GM21447 (cell line): ENCODE results near the gene CABP4.

ENCODE experiments used
- ATAC-seq: cut with Tn5 transposase; IDR thresholded peaks from one replicate; pipeline ENCODE4 v1.9.1; 2021; ENCODE audit not compliant: unreplicated experiment

Gene CABP4

DNA sequence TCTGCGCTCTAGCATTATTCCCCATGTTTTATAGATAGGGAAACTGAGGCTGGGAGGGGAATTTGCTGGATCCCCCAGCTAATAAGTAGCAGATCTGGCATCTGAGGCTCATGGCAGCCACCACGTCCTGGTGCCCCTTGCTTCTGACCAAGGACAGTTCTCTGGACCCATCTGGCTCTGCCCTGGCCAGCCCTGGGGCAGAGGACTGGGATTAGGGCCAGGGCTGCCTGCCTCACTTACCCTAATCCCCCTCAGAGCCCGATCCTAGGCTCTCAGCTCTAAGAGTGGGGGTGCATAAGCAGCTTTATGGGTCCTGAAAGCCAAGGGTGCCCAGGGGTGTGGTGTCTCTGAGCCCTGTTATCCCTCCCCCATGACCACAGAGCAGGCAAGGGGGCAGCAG lies at the start of gene CABP4:
Gene CABP4 (plus strand): TSS at position 301 of the 400 bp plus-strand sequence. CDS start 70 bp downstream, at position 371.
- ATAC-seq: no peak

GRCh38 chr11:67405688-67406339 lies 49.3 kb upstream of the CABP4 start:
- ATAC-seq: no peak

DNA sequence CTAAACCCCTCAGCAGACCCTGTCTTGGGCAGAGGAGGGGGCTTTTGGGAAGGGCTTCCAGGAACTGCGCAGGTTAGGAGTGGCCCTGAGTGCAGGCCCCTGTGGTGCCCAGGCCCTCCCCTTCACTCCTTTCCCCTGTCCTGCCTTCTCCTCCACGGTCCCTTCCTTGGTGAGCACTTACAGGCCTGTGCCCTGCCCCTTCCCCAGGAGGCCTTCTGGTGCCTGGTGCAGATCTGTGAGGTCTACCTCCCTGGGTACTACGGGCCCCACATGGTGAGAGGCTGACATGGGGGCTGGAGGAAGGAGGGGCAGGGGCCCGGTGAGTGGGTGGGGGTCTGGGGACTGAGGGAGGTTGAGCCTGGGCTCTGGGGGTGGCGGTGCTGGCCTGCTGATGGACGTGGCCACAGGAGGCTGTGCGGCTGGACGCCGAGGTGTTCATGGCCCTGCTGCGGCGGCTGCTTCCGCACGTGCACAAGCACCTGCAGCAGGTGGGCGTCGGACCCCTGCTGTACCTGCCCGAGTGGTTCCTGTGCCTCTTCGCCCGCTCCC lies 48.7 kb upstream of the CABP4 start:
- ATAC-seq: no peak

DNA sequence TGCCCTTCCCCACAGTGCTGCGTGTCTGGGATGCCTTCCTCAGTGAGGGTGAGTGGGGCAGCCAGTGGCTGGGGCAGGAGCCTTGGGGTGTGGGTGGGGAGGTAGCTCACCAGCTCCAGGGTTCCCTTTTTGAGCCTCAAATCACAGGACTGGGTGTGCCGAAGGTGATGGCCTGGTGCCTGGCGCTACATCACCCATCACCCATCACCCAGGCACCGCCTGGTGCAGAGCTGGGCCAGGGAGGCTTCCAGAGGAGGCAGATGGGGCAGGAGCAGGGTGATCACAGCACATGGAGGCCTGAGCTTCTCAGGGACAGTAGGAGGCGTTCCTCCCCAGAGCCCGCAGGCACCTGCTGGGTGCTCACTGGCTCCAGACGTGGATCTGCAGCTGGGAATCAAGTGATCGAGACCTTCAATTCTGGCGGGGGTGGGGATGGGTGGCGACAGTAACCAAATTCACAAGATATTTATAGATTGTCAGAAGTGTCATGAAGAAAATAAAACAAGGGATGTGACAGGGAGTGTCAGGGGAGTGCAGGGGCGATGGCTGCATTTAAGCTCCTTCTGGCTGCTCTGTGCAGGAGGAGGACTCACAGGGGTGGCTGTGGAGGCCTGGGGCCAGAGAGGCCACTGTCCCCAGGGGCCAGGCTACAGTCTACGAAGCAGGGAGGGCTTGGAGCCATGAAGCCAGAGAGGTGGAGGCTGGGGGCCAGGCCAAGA lies 48.0 kb upstream of the CABP4 start:
- no peak for ATAC-seq

- ATAC-seq: no peak
Observed at GRCh38 chr11:67407688-67408163, 47.4 kb upstream of the CABP4 start.

DNA sequence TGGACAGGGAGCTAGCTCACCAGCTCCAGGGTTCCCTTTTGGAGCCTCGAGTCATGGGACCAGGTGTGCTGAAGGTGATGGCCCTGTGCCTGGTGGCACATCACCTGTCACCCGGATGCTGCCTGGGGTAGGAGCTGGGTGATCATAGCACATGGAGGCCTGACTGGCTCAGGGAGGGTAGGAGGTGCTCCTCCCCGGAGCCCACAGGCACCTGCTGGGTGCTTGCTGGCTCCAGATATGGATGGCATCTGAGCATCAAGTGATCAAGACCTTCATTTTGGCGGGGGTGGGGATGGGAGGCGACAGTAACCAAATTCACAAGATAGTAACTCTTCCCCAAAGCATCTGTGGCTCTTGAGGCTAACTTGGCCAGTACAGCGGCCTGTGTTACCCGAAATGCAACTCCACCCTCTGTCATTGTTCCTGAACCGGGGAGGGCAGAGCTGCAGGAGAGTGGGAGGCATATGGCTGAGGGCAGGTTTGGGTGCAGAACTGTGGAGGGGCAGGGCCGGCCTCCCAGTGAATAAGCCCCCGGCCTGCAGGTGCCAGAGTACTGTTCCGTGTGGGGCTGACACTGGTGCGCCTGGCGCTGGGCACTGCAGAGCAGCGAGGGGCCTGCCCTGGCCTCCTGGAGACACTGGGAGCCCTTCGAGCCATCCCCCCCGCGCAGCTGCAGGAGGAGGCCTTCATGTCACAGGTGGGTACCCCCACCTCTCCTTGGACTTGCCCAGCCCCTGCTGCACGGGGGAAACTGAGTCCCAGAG lies 46.5 kb upstream of the CABP4 start:
- ATAC-seq: no peak

GRCh38 chr11:67409261-67409666 lies 45.9 kb upstream of the CABP4 start:
- ATAC-seq: no peak

DNA sequence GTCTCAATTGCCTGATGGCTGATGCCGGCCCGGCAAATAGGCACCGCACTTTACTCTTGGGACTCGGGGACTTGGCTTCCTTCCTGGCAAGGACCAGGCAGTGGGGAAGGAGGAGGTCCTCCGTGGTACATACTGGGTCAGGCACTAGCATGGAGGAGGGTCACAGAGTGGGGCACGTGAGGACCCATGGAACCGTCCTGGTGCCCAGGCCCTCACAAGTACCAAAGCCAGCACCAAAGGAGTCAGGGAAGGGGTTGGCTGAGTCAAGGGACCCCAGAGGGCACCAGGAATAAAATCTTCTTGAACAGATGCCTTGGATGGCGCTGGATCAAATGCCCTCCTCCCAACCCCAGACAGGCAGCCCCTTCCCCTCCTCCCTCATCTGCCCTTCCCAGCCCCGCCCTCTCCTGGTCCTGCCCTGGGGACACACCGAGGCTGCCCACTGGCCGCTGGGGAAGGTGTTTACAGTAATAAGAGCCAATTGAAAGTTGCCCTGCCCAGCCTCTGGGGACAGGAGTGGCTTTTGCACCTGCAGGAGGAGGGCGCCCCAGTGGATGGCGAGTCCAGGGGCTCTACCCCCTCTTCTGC lies 45.3 kb upstream of the CABP4 start:
- no peak for ATAC-seq

GRCh38 chr11:67410369-67410831 lies 44.8 kb upstream of the CABP4 start:
- no peak for ATAC-seq

- no peak for ATAC-seq
Observed at GRCh38 chr11:67410984-67411784, 44.0 kb upstream of the CABP4 start.

DNA sequence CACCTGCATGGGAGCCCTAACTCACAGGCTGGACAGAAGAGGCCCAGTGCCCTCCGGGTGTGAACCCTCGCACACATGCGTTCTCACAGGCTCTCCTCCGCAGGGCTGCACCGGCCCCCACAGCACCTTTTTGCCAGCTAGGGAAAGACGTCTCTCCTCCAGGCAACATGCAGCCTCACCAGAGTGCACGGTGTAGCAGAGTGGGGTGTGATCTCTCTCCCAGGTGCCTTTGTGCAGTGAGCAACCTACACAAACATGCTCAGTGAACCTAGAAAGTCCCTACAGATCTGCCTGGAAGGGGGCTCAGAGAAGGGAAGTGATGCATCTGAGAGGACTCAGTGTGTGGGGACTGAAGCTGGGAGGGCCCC lies 43.4 kb upstream of the CABP4 start:
- ATAC-seq: no peak

DNA sequence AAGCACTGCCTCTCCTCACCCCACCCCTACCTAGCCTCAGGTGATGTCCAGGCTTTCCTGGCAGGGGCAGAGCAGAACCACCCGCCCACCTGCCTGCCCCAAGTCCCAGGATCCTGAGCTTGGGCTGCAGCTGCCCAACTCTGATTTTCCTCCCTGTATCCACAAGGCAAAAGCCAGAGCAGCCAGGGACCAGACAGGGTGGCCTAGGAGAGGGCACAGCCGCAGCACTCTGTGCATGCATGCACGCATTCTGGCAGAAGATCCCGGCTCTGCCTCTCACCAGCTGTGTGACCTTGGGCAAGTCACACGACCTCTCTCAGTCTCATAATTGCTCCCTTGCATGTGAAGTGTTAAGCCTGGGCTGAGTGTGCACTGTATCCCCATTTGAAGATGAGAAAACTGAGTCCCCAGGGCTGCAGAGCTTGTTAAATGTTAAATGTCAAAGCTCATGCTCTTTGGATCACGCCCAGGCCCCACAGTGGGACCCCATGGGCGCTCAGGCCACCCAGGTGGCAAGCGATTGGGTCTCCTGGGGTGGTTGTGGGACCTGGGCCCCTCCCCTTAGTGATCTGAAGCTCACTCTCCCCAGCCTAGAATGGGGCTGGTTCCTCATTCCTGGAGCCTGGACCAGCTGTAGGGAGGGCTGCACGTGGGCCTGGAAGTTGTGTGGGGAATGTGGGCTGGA lies 42.5 kb upstream of the CABP4 start:
- no peak for ATAC-seq

DNA sequence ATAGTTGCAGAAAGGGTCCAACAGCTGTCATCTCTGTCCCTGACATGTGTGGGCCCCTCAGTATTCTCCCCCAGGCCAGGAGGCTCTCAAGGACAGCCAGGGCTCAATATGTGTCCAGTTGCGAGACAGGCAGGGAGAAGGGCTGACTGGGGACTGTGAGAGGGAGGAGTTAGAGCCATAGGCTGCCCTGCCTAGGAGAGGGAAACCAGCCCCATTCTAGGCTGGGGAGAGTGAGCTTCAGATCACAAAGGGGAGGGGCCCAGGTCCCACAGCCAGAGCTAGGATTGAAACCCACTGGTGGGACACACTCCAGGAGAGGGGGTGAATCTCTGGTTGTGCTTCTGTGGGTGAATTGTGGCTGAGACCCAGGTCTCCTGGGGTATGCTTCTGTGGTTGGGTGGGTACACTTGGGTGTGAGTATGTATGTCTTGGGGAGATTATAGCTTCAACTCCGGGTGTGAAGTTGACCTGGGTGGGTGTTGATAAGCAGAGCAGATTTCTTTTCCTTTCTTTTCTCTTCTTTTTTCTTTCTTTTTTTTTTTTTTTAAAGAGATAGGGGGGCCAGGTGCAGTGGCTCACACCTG lies 41.8 kb upstream of the CABP4 start:
- ATAC-seq: no peak

DNA sequence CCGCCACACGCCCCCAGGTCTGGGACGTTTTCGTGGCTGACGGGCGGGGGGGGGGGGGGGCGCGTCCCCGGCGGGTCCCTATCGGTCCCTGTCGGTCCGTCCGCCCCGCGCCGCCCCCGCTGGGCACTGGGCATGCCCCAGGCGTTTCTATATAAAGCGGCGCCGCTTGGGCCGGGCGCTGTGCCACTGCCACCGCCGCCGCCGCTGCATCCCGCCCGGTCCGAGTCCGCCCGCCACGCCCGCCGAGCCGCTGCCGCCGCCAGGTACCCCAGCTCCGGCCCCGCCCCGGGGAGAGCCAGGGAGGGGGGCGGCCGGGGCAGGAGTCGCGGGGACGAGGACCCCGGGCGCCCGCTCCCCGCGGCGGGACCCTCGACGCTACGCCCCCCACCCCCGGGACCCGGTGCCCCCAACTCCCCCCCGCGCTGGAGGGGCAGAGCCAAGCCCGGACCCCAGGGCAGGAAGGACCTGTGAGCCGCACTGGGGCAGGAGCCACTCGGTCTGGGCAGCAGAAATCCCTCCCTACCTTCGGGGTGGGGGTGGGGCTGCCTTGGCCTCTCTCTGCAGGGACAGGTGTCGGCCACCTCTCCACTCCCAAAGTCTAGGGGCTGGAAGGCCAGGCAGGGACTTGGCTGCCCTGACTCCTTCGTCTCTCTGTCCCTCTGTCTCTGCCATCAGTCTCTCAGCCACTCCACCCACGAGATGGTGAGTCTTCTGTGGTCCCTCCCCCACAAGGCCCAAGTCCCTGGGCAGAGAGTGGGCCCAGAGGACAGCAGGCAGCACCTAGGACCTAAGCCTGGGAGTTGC lies 39.5 kb upstream of the CABP4 start, which contains the start of gene CARNS1:
Gene CARNS1 (plus strand): TSS at position 178 of the 804 bp plus-strand sequence. CDS start 522 bp downstream, at position 700.
- ATAC-seq: no peak

DNA sequence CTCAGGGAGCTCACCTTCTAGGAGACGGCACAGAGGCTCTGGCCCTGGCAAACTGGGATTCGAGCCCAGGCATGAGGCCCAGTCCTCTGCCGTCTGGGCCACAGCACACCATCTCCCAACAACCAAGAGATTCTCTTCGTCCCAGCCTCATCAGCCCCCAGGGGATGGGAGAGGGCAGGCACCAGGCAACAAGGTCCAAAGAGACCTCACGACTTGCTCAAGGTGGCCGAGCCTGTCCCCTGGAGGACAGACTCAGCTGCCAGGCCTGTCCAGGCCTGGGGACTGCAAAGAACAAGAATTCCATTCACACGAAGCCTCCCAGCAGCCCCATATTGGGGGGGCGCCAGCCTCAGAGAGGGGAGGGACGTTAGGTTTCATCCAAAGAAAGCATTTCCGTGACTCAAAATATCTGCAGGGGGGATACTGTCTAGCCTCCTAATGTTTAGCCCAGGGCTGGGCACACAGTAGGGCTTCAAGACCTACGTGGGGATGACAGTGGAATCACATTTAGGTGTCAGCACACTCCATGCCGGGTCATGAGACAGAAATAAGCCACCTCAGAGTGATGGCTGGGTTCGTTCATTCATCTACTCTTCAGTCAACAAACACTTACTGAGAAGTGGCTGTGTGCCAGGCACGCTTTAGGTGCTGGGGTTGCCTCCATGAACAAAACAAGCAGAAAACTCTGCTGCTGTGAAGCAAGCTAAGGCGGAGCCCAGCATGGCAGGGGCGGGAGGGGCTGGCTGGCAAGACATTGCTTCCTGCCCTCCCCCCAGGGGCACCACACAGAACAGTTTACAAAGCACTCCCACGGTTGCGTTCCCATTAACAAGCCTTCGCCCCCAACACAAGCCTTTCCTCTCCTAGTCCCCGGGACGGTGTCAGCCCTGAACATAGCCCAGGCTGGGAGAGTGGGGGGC lies 38.5 kb upstream of the CABP4 start:
- ATAC-seq: no peak

- no peak for ATAC-seq
Observed at GRCh38 chr11:67417425-67417824, 37.7 kb upstream of the CABP4 start.
